ENCODE data around the gene ARL6IP4.
"Not testable (repeated sequence)": the region's sequence is repeated elsewhere in the genome, so short reads cannot be mapped to it uniquely, and the experiment has no call there.

Gene ARL6IP4

DNA sequence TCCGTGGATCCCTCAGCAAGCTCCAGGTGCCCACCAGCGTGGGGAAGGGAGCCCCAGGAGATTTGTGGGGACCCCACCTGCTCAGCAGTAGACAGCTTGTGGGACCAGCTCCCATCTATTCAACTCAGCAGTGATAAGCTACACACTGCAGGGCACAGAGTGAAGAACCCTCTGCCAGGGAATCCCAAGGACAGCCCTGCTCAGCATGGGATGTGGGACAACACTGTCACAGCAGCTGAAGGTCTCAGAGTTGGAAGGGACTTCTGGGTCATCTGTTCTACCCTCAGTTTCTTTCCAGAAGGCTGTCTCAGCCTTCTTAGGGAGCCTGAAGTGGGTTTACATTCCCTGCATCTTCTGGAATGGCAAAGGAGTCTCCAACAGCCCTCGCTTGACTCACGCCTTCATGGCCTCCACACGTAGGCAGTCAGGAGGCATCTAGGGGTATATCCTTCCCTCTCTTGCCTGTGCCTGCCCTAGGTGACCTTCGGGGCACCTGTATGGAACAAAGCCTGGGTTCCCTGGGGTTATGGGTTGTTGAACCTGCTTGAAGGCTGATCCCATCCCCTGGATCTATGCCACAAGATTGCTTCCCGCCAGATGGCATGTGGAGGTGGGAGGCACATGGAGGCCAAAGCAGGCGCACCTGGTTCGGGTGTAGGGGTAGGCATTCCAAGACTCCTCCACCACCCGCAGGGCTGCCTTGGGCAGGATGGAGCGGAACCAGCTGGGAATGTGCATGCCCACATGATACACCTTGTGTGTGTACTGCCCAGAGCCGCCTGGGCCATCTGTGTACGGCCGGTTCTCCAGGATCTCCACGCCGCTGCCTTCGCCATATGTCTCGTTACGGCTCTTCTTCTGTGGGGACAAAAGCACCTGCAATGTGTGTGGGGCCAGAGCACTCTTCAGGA is 33.0 kb downstream of the ARL6IP4 start:
- DNase-seq, result no peak

DNA sequence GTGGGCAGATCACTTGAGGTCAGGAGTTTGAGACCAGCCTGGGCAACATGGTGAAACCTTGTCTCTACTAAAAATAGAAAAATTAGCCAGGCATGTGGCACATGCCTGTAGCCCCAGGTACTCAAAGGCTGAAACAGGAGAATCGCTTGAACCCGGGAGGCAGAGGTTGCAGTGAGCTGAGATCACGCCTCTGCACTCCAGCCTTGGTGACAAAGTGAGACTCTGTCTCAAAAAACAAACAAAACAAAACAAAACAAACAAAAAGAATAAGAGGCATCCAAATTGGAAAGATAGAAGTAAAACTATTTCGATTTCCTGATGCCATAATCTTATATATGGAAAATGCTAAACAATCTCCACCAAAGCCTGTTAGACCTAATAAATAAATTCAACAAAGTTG is 34.0 kb downstream of the ARL6IP4 start:
- not testable (repeated sequence) for DNase-seq

DNA sequence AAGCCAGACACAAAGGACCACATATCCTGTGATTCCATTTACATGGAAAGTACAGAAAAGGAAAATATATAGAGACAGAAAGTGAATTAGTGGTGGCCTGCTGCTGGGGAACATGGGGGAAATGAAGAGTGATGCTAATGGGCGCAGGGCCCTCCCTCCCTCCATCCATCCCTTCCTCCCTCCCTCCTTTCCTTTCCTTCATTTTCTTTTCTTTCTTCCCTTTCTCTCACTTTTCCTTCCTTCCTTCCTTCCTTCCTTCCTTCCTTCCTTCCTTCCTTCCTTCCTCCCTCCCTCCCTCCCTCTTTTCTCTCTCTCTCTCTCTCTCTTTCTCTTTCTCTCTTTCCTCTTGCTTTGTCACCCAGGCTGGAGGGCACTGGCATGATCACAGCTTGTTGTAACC is 37.3 kb downstream of the ARL6IP4 start:
- DNase-seq, result no peak

DNA sequence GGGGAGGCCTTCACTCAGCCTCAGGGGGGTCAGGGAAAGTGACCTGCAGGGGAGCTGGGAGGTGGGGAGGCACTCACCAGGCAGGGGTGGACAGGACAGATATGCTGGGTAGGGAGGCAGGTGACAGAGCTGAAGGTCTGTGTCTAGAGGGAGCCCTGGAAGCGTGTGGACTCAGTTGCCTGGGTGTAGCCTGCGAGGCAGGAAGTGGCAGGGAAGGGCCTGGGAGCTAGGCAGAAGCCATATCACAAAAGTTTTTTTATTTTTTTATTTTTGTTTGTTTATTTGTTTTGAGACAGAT is 39.3 kb downstream of the ARL6IP4 start:
- no peak for DNase-seq

DNA sequence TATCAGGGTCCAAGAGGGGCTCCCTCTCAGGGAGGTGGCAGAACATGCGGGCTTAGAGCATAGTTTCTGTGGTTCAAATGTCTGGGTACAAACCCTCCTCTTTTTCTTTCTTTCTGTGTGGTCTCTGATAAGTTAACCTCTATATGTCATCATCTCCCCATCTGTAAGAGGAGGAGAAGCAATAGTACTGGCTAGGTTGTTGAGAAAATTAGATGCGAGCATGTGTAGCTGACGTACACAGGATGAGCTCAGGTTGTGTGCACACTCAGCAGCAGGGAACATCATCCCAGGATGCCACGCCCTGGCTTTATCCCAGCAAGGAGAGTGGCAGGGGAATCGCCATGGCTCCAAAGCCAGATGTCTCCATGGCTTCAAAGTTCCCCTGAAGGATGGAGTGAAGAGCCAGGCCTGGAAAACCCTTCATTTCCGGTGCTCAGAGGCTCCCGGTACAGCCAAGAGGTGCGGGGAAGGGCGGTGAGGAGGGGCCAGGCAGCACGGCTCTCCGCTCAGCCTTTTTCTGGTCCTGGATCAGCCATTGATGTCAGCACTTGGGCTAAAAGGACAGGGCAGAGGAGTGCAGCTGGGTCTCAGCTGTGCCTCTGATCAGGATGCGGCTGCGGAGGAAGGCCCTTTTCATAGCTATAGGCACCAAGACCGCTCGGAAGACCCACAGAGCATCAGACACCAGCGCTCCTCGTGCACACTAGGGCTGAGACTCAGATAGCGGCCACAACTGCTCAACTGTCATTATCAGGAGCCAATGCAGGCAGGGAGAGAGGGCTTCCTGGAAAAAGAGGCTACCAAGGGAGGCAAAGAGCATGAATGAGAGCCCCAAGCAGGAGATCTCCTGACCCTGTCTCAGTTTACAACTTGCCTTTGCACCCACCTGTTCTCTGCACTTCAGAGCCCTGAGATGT is 41.5 kb downstream of the ARL6IP4 start:
- DNase-seq, result no peak

DNA sequence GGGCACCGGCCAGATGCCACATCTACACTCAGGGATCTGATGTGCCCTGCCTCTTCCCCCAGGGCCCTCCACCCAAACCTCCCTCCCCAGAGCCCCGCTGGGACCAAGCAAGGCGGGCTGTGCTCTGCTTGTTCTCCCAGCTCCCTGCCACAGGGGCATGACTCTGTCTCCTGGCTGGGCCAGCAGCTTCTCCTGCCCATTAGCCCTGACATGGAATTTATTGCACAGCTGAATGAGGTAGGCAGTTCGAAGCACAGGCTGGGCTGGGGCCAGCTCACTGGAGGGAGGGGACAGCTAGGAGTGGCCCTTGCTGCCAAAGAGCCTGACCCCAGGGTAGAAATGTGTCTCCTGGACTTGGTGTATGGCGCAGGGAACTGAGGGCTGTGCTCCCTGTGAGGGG is 42.4 kb downstream of the ARL6IP4 start:
- DNase-seq, result no peak

DNA sequence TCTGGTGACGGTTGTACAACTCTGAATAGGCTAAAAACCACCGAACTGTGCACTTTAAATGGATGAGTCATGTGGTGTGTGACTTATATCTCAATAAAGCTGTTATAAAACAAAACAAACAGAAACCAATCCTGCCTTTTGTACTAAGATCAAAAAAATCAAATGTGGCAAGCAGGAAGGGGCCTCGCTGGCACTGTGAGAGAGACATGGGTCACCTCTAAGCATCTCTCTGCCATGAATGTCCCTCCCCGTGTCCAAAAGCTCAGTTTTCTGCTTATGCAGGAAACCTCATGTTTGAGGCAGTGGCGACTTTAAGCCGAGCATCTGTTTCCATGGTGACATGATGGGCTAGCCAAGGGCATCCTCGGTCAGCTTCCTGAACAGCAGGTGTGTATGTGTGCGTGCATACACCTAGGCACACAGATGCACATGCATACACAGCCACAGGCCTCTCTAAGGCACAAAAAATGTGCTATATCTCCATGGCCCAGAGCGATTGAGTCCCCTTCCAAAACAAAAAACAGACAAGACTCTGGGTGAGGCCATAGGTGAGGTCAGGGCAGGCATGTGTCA is 44.4 kb downstream of the ARL6IP4 start:
- peak; percentile 23 for DNase-seq

DNA sequence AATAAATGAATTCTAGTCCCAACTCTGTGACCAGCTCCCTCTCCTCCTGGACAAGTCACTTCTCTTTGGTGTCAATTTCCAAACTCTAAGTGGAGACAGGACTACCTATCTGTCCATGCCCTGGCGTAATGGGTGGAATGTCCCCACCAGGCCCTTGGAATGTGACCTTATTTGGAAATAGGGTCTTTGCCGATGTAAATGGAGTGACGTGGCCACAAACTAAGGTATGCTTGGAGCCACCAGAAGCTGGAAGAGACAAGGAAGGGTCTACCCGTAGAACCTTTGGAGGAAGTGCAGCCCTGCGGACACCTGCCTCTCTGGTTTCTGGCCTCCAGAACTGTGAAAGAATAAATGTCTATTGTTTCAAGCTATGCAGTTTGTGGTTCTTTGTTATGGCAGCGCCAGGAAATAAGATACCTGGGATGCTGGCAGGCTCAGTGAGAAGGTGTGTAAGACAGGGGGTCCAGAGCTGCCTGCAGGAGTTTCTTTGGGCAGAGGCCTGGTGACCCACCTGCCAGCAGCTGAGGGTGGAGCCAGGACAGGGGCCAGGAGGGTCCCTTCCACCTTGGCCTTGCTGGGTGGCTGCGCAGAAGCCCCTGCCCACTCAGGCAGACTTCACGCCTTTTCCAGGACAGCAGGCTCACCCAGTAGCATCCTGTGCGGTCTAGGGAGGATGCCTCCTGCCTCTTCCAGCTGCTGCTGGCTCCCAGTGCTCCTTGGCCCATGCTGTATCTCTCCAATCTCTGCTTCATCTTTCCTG is 45.8 kb downstream of the ARL6IP4 start:
- no peak for DNase-seq

DNA sequence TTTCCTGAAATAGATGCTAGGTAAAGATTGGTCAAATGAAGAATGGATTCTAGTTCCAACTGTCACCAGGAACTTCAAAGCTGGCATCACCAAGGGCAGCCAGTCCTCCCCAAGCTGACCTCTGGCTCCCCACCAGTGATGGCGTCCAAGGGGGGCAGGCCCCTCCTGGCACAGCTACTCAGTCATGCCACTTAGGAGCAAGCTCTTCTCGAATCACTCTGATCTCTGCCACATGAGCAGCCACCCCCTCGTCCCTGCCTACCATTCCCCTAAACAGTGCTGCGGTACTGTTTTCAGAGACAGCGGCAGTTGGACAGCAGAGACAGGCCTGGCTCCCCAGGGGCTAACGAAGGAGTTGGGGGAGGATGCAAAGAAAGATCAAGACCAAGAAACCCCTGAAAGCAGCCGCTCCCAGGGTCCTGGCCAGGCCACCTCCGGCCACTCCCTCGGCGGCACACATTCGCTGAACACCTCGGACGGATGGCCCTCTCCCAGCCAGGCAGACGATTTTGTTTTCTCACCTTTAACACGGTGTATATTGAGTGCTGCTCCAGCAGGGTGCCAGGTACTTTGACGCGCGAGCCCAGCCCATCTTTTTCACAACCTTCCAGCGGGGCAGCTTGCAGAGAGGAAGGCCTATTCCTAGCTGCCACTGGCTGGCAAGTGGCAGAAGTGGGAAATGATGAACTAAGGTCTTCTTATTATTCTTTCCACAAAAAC is 47.4 kb downstream of the ARL6IP4 start:
- no peak for DNase-seq

DNA sequence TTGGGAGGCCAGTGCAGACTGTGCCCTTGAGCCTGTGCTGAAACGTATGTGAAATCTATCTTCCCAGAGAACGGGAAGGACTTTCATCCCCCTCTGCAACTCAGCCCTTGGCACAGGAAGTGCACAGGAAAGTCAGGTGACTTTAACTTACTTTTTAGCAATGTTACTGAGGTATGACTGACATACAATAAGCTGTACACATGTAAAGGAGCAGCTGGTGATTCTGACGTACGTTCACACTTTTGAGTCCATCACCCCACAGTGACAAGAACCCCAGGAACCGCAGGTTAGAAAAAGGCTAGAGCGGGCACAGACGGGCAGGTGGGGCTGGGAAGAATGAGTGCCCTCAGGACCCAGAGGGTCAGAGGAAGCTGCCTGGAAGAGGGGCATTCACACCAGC is 48.0 kb downstream of the ARL6IP4 start:
- DNase-seq, result no peak

DNA sequence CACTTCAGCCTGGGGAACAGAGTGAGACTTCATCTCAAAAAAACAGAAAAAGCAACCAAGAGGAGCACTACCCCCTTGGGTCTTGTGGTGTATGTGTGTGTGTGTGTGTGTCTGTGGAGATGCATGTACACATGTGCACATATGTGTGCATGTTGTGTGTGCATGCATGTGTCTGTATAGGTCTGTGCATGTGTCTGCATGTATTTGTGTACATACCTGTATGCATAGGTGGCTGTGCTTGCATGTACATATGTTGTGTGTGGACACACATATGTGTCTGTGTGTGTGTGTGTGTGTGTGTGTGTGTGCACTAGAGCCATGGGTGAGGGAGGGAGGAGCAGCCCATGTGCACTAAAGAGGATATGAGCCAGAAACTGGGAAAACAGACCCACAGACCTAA is 49.1 kb downstream of the ARL6IP4 start:
- DNase-seq, result no peak

DNA sequence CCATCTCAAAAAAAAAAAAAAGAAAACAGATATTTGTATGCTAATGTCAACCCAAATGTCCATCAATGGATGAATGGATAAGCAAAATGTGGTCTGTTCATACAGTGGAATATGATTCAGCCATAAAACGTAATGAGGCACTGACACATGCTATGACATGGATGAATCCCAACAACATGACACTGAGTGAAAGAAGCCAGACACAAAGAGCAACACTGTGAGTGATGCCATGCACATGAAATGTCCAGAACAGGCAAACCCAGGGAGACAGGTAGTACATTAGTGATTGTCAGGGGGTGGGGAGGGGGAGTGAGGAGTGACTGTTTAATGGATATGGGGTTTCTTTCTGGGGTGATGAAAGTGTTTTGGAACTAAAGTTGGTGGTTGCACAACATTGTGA is 50.2 kb downstream of the ARL6IP4 start:
- no peak for DNase-seq

DNA sequence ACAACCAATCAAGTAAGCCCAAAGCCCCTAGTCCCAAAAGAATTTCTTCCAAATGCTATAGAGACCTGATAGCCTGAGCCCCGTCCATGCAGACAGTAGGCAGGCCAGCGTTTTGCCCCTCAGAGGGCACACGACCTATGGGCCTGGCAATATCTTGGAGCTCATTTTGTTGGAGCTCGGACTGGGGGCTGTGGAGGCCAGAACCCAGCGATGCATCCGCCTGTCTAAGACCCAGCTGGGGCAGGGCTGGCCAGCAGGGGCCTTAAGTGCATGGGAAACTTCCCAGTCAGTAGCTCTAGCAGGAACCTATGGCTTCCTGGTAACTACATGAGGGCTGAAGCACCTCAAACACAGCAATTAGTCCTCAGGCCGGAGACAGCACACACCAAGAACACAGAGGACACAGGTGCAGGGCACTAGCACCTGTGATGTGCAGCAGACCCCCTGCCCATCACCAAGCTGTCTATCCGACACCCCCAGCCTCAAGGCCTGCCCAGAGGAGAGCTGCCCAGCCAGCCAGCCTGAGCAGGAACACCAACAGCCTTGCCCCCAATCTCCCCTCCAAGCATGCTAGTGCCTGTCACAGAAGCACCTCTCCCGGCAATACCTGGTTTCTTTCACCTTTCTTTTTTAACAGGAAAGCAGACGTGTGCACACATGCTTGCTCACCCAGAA is 50.8 kb downstream of the ARL6IP4 start:
- no peak for DNase-seq

Data from stimulated activated CD4-positive, alpha-beta T cell treated with anti-CD3 and anti-CD28 coated beads, Interleukin-15, amount 100 ng/mL, for 24 hours (primary cell).